H54 (cell line): Measurements from ENCODE around the gene IMMT.

Experiments
- DNase-seq: peaks from one replicate; pipeline ENCODE4 v3.0.0; 2011; ENCODE audit warnings: low spot score, mixed read lengths; ENCODE audit not compliant: insufficient read length
- FAIRE-seq: peaks from 3 replicates; lab custom pipeline; 2011; peaks lifted over from hg19 to GRCh38; lab: Jason Lieb, UNC
- POLR2A ChIP-seq: IDR thresholded peaks from 2 replicates; pipeline ENCODE4 v1.6.1; 2011; ENCODE audit warnings: low read depth, mild to moderate bottlenecking, low read length

The IMMT gene

DNA sequence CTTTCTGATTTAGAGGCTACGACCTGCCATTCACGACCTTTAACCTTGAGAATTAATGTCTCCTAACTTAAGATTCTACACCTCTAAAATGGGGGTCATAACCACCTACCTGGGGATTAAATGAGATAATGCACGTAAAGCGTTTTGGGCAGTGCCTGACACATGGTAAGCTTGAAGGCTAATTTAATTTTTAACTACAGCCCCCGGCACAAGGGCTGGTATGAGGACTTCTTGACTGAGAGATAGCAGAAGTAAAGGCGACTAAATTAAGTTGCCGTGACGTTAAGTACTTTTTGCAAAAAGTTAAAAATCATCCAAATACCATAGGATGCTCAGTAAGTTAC lies 4.5 kb upstream of the IMMT start:
- DNase-seq (no peak), FAIRE-seq (no peak)
- TF ChIP-seq POLR2A = no peak

DNA sequence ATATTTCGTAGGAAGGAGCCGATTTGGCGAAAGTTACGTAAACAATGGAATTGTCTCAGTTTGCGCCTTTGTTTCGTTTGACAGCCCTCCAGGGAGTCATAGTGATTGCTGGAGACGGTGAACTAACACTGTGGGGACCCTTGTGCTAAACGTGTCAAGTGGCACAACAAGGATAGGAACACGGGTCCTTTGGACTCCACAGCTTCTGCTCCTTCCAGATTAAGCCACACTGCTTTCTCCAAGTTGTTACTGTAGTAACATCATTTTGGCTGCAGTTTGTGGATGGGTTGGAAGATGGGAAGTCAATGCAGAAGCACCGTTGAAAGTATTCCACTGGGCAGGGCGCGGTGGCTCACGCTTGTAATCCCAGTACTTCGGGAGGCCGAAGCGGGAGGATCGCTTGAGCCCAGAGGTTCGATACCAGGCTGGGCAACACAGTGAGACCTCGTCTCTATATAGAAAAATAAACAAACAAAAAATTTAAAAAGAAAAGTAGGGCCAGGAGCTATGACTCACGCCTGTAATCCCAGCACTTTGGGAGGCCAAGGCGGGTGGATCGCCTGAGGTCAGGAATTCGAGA lies 636 bp upstream of the IMMT start:
- DNase-seq (no peak), FAIRE-seq (no peak)
- TF ChIP-seq POLR2A = no peak

DNA sequence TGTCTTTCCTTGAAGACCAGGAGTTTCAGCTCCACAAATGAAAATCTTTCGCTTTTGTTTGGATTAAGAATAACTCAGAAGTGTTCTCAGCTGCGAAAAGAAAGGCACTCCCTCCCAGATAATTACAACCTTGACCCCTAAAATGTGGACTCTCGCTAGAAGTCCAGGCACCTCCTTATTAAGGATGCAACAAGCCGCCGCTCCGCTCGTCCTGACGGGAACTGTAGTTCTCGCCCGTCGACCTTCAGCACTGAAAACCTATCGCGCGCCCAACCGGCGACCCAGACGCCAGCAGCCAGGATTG lies 559 bp downstream of the IMMT start:
- FAIRE-seq (no peak), DNase-seq (no peak)
- no peak for TF ChIP-seq POLR2A

DNA sequence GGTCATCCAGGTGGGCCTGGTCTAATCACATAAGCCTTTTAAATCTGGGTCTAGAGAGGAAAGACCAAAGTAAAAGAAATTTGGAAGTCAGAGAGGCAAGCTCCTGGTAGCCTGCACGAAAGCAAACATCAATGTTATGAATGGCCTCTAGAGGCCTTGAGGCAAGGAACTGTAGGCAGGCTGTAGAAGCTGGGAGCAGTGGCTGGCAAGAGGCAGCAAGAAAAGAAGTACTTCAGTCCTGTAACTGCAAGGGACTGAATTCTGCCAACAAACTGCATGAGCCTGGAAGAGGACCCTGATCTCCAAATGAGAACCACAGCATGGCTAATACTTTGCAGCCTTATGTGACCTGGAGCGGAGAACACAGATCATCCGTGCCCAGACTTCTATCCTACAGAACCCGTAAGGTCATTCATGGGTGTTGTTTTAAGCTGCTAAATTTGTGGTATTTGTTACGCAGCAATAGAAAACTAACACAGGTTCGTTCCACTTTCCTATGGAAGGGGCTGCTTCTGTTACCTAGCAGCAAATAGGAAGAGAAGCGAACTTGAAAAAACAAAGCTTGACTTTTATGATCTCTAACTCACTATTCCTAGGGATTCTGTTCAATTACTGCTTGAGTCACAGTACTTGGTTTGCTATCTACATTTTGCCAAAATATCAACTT lies 1.2 kb downstream of the IMMT start:
- DNase-seq (no peak), FAIRE-seq (no peak)
- TF ChIP-seq POLR2A = no peak

DNA sequence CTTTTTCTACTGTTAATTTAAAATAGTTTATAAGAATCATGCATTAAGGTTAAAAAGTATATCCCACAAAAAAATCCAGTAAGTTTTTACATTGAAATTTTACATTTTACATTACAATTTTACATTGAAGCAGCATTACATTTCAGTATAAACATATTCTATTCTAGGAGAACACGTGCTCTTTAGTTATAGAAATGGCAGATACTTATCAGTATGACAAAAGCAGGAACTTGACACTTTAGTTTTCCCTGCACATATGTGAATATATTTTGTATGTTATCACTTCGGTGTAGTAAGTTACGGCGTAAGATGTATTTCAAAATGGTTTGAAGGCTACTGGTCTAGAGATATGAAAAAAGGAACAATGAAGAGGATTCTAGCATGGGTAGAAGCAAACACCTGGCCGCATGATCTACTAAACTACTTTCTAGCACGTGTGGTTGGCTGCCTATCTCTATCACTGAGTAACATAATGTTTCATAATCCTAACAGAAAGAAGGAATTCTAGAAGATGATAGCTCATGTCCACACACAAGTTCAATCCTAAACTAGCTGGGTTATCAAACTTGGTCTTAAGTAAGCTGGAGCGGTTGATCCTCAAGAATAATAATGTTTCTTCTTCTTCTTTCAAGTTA lies 5.4 kb downstream of the IMMT start:
- no peak for FAIRE-seq
- no peak for TF ChIP-seq POLR2A

DNA sequence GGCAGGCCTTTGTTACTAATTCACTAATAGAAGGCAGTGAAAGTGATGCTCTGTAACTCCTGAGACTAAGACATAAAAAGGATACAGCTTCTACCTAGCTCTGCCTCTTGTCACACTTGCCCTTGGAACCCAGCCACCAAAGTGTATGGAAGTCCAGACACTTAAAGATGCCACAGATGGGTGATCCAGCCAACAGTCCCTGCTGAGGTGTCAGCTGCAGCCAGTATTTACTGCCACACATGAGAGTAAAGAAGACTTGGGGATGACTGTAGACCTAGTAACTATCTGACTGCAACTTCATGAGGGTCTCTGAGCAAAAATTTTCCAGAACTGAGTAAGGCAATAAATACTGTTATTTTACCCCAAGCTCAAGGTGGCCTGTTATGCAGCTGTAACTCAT lies 8.8 kb downstream of the IMMT start:
- no peak for FAIRE-seq
- DNase-seq = no peak
- TF ChIP-seq POLR2A = no peak

More for the DNA sequence above, 5.4 kb downstream of the IMMT start:
- DNase-seq = no peak

DNA sequence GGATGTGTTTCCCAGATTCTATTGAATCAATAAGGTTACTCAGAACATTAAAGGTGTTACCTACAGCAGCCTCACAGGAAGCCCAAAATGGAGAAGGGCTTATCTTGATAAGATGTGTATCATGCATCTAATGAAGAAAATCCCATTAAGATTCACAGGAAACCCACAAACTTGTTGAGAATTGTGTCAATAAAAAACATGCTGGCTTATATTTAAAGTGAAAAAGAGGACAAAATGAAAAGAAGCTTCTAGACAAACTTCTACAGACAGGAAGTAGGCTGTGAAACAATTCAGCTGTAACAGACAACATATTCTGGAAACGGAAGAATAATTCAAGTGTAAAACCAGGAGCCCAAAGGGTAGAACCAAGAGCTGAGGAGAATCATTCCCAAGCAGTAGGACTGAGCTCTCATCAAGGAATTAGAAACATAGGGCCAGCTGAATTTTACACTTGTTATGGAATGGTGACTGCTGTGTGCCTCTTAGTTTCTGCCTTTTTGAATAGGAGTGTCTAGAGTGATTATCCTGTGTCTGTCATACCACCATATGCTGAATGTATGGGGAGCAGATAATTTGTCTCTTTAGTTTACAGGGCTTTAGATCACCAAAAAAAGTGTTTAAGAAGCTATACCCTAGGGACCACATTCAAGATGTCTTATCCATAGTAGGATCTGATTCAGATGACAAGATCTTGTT lies 9.6 kb downstream of the IMMT start:
- no peak for TF ChIP-seq POLR2A
- no peak for FAIRE-seq
- DNase-seq = no peak

DNA sequence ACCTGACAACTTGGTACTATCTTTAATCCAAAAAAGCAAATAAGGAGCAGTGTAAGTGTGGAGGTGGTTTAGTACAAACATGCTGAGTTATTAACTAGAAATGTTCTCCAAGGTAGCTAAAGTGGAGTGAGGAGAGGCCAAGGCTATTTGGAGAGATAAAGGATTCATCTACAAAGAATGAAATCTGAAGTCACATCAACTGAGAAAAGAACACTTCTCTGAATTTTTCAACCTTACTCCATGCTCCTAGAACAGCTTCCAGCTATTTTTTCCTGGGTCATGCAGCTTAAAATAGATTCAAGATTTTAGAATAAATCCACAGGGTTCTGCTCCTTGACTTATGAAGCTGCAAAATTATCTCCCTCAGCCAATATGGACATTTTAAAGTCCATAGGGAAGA lies 18.7 kb downstream of the IMMT start:
- FAIRE-seq (no peak), DNase-seq (no peak)
- no peak for TF ChIP-seq POLR2A

DNA sequence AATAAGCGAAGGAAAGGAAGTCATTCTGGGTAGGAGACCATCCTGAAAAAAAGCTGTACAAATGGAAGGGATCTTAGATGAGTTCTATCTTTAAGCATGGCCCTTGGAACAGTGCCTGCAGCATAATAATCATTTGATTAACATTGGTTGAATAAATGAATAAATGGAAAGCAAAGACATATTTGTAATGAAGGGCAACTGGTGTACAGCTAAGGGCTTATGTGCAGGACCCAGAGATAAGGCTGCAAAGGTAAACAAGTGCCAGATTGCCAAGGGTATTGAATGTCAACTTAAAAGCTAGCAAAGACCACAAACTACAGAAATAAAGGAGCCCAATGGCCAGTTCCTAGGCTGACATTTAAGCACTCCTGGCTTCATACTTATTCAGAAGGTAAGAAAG lies 19.4 kb downstream of the IMMT start:
- DNase-seq = no peak
- TF ChIP-seq POLR2A = no peak
- peak; percentile 48 for FAIRE-seq

DNA sequence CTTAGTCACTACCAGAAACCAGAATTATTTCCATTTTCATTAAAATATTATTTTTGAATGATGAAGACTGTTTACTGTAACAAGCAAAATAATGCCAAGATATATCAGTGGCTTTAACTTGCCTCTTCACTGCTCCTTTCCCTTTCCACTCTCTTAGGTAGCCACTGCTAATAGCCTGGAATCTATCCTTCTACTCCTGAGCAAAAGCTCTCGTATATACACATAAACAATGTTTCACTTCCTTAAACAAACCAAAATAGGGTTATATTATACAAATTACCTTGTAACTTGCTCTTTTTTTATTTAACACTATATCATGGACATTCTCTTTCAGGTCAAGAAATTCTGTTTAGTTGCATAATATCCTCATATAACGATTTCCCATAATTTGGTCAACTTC lies 20.8 kb downstream of the IMMT start:
- DNase-seq (no peak), FAIRE-seq (no peak)
- no peak for TF ChIP-seq POLR2A

DNA sequence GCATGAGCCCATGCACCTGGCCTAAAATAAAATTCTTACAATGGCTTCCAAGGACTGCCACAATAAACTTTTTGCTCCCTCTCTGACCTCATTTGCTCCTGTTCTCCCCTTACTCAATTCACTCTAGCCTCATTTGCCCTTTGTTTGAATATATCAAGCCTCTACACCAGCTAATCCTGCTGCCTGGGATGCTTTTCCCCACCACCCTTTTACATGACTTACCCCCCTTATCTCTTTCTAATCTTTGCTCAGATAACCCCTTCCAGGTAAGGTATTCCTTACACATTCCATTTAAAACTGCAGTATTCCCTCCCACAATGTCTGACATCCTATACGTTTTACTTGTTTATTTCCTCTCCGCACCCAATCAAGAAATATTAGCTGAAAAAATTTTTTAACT lies 22.7 kb downstream of the IMMT start:
- no peak for TF ChIP-seq POLR2A
- no peak for FAIRE-seq
- DNase-seq = no peak

DNA sequence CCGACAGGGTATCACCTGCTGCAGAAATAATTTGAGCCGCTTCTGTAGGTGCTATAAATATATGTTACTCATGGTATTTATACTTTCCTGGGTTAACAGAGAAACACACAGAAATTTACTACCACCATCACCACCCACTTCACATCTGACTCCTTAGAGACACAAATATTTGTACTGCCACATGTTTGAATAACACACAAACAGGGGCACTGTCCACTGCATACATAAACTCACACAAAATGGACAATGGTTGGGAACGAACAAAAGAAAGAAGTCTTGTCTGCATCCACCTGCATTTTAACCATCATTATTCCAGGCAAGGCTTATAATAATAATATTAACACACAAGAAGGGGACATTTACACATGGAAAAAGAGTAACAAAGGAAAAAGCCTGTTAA lies 24.0 kb downstream of the IMMT start:
- no peak for DNase-seq

DNA sequence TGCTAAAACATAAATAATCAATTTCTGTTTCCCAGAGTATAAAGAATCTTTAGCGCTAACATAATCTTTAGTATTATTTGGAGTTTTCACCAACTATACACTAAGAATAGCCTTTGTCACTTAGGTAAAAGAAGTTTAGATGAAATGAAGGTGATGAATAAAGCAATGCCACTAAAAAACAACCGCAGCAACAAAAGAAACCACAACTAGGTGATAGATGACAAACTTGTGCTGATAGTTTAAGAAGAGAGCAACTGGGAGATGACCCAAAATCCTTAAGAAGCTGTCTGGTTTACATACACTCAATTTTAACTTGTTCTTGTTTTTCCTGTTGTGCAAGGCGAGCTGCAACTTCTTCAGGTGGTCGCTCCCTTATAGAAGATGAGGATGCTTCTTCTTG lies 24.8 kb downstream of the IMMT start:
- FAIRE-seq (no peak), DNase-seq (no peak)
- TF ChIP-seq POLR2A = no peak

More for the DNA sequence above, 24.0 kb downstream of the IMMT start:
- FAIRE-seq = no peak
- TF ChIP-seq POLR2A = no peak

DNA sequence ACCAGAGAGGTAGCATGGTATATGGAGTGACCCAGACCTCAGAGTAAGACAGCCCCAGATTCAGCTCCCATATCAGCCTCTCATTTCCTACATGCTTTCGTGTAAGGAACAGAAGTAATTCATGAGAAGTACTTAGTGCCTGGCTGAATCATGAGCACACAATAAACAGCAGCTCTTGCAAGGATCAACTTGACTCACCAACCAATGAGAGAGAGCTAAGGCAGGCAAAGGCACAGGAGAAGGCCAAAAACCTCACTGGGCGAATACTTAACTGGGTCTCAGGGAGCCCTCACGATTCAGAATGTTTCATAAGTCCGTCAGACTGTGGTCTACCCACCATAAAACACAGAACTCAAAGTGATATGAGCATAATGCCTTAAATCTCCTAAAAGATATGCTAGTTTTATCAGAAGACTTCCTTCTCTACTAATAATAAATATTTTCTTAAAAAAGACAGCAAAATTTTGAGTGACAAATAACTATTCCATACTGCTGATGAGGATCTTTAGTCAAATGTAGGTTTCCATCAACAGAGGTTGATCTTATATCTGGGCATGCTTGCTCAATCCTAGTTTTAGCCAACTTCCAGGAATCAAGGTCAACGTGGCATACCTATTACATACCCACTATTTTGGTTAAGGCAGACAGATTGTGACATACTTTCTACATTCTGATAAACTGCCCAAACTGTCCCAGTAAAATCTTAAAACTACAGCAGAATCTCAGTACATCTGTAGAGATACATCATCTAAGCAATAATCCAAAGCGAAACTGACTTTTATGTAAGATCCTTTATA lies 34.9 kb downstream of the IMMT start:
- FAIRE-seq (no peak), DNase-seq (no peak)
- no peak for TF ChIP-seq POLR2A

DNA sequence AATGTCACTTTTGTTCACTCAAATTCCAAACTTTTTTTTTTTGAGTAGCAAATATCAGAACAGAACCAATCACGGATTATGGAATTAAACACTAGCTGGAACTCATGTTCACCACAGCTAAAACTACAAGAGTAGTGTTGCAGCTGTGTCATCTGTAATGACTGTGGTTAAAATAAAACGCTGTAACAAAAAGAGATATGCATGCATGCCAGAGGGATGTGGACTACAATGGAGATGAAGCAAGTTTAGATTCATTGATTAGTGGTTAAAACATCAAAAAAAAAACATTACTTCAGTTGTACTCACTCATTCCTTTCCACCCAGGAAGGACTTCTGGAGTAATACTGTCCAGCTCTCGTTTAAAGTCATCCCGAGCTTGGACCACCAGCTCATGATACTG lies 37.0 kb downstream of the IMMT start:
- DNase-seq (no peak), FAIRE-seq (no peak)
- no peak for TF ChIP-seq POLR2A
